ENCODE results near the gene ITPA. TPM values are rescaled to one million over a fixed set of nuclear protein-coding genes. Genes with fewer than 3 reads are reported as not detected.

ITPA gene
- total RNA-seq, 1 experiment from 2014 or later = 77.3 TPM

DNA sequence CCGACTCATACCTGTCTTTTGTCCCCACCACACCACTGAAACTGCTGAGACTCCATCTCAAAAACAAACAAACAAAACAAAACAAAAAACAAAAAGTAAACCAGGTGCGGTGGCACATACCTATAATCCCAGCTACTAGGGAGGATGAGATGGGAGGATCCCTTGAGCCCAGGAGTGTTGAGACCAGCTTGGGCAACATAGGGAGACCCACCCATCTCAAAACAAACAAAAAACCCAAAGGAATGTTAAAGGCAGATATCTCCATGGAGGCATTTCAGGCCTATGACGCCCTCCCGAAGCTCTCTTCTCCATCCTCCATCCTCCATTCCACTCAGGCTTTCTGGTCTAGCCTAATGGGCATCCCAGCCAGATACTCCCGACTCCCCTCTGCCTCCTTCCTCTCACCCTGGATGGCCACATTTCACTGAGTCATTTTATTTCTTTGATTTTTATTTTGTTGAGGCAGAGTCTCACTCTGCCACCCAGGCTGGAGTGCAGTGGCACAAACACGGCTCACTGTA, 32.9 kb downstream of the ITPA start:
- Histone ChIP-seq H3K4me3 (replicated peaks in 1 of 2; ENCODE audit: low read depth in 1 of 2, low read length in 2 of 2) (no peak overlapping the region), H3K27ac (ENCODE audit: low read depth, low read length) (no peak overlapping the region), H3K9me3 (ENCODE audit: control insufficient read depth in 1 of 2, insufficient read depth in 1 of 2, low read depth in 1 of 2, low read length in 2 of 2) (no peaks in the 10 kb centered on the region), H3K4me2 (ENCODE audit: low read length) (no peak overlapping the region), H3K79me2 (ENCODE audit: insufficient read depth, low read length) (no peaks in the 10 kb centered on the region), H3K9ac (ENCODE audit: low read length) (no peak overlapping the region), H3K9me2 (ENCODE audit: insufficient read depth) (no peaks in the 10 kb centered on the region), H3K27me3 (ENCODE audit: insufficient read depth, low read length) (no peaks in the 10 kb centered on the region), H4K20me1 (ENCODE audit: insufficient read depth) (no peaks in the 10 kb centered on the region), H2AFZ (ENCODE audit: low read depth, low read length, poor library complexity, severe bottlenecking) (no peak overlapping the region), H3K36me3 (ENCODE audit: control insufficient read depth in 1 of 2, insufficient read depth in 2 of 2, low read length in 2 of 2) (no peaks in the 10 kb centered on the region), H3K4me1 (ENCODE audit: control insufficient read depth in 1 of 2, insufficient read depth in 2 of 2, low read length in 2 of 2) (peaks cover 7 to 23% of the 10 kb centered on the region in 2 experiments)
- RAD21 ChIA-PET (ENCODE audit: low non-redundant PET in 1 of 2, low total read pairs in 2 of 2, uncharacterized antibody in 2 of 2, unreplicated experiment in 2 of 2) = interaction anchor here in 1 of 2 experiments (0.7 kb wide), 1 partner anchor 185 kb away, joined by 5 read pairs; no protein-coding TSS in a partner anchor
- no TSS peak for BruUV-seq (replicated peaks)
- TF ChIP-seq CEBPB (IDR thresholded peaks at IDR 0.05; ENCODE audit: low read depth) (no peak), JUND (IDR thresholded peaks at IDR 0.05) (no peak), ZNF274 (IDR thresholded peaks at IDR 0.05; ENCODE audit: low read depth, low read length) (no peak), POLR2AphosphoS5 (IDR thresholded peaks at IDR 0.05; ENCODE audit: low read depth, low read length) (no peak), EGR1 (IDR thresholded peaks at IDR 0.05; ENCODE audit: low read depth) (no peak), ZFX (IDR thresholded peaks at IDR 0.05) (no peak), EZH2 (IDR thresholded peaks at IDR 0.05) (no peak), FOSL1 (IDR thresholded peaks at IDR 0.05; ENCODE audit: low read depth) (no peak), YY1 (IDR thresholded peaks at IDR 0.05; ENCODE audit: extremely low read depth, insufficient replicate concordance, low read depth, low read length) (no peak)
- TF ChIP-seq, protein P1, sequence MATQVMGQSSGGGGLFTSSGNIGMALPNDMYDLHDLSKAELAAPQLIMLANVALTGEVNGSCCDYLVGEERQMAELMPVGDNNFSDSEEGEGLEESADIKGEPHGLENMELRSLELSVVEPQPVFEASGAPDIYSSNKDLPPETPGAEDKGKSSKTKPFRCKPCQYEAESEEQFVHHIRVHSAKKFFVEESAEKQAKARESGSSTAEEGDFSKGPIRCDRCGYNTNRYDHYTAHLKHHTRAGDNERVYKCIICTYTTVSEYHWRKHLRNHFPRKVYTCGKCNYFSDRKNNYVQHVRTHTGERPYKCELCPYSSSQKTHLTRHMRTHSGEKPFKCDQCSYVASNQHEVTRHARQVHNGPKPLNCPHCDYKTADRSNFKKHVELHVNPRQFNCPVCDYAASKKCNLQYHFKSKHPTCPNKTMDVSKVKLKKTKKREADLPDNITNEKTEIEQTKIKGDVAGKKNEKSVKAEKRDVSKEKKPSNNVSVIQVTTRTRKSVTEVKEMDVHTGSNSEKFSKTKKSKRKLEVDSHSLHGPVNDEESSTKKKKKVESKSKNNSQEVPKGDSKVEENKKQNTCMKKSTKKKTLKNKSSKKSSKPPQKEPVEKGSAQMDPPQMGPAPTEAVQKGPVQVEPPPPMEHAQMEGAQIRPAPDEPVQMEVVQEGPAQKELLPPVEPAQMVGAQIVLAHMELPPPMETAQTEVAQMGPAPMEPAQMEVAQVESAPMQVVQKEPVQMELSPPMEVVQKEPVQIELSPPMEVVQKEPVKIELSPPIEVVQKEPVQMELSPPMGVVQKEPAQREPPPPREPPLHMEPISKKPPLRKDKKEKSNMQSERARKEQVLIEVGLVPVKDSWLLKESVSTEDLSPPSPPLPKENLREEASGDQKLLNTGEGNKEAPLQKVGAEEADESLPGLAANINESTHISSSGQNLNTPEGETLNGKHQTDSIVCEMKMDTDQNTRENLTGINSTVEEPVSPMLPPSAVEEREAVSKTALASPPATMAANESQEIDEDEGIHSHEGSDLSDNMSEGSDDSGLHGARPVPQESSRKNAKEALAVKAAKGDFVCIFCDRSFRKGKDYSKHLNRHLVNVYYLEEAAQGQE (IDR thresholded peaks at IDR 0.05; ENCODE audit: low read depth) = no peak
- TF ChIP-seq, protein P2, sequence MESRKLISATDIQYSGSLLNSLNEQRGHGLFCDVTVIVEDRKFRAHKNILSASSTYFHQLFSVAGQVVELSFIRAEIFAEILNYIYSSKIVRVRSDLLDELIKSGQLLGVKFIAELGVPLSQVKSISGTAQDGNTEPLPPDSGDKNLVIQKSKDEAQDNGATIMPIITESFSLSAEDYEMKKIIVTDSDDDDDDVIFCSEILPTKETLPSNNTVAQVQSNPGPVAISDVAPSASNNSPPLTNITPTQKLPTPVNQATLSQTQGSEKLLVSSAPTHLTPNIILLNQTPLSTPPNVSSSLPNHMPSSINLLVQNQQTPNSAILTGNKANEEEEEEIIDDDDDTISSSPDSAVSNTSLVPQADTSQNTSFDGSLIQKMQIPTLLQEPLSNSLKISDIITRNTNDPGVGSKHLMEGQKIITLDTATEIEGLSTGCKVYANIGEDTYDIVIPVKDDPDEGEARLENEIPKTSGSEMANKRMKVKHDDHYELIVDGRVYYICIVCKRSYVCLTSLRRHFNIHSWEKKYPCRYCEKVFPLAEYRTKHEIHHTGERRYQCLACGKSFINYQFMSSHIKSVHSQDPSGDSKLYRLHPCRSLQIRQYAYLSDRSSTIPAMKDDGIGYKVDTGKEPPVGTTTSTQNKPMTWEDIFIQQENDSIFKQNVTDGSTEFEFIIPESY (IDR thresholded peaks at IDR 0.05; ENCODE audit: extremely low read depth, insufficient replicate concordance, low read length) = no peak
- POLR2A ChIA-PET = no interaction called here
- no peak for ATAC-seq
- CTCF ChIA-PET = interaction anchor here (0.7 kb wide), 1 partner anchor 1351 kb away, joined by 3 read pairs; no protein-coding TSS in a partner anchor
- intact Hi-C loops (cut with micrococcal nuclease) = no loop called here
- no peak for DNase-seq (ENCODE audit: low read depth, low spot score)

Data from HCT116 (cell line).